Measurements from ENCODE around the gene NCAM2.

The NCAM2 gene

GRCh38 chr21:21030311-21030710 is 32.1 kb downstream of the NCAM2 start:
- DNase-seq (ENCODE audit: extremely low spot score), result no peak
- TF ChIP-seq, protein P1, sequence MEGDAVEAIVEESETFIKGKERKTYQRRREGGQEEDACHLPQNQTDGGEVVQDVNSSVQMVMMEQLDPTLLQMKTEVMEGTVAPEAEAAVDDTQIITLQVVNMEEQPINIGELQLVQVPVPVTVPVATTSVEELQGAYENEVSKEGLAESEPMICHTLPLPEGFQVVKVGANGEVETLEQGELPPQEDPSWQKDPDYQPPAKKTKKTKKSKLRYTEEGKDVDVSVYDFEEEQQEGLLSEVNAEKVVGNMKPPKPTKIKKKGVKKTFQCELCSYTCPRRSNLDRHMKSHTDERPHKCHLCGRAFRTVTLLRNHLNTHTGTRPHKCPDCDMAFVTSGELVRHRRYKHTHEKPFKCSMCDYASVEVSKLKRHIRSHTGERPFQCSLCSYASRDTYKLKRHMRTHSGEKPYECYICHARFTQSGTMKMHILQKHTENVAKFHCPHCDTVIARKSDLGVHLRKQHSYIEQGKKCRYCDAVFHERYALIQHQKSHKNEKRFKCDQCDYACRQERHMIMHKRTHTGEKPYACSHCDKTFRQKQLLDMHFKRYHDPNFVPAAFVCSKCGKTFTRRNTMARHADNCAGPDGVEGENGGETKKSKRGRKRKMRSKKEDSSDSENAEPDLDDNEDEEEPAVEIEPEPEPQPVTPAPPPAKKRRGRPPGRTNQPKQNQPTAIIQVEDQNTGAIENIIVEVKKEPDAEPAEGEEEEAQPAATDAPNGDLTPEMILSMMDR (IDR thresholded peaks at IDR 0.05; ENCODE audit: control extremely low read depth, extremely low read depth, low read depth, missing control alignments), result no peak
- POLR2A ChIA-PET, result interaction anchor here (0.6 kb wide), 1 partner anchor 312 kb away, joined by 5 read pairs; no protein-coding TSS in a partner anchor
- CTCF ChIA-PET, result no interaction called here

- TF ChIP-seq, protein P1 (IDR thresholded peaks at IDR 0.05; ENCODE audit: control extremely low read depth, extremely low read depth, low read depth, missing control alignments), result no peak
- ChIA-PET POLR2A (no interaction called here), CTCF (no interaction called here)
- no peak for DNase-seq (ENCODE audit: extremely low spot score)
These were observed 35.8 kb downstream of the NCAM2 start for GRCh38 chr21:21034036-21034435.

- TF ChIP-seq, protein P1 (IDR thresholded peaks at IDR 0.05; ENCODE audit: control extremely low read depth, extremely low read depth, low read depth, missing control alignments), result no peak
- ChIA-PET POLR2A (no interaction called here), CTCF (no interaction called here)
- no peak for DNase-seq (ENCODE audit: extremely low spot score)
These were observed 41.5 kb downstream of the NCAM2 start for GRCh38 chr21:21039624-21040170.

GRCh38 chr21:21045518-21045917 is 47.3 kb downstream of the NCAM2 start:
- POLR2A ChIA-PET, result no interaction called here
- DNase-seq (ENCODE audit: extremely low spot score), result no peak
- CTCF ChIA-PET, result no interaction called here
- TF ChIP-seq, protein P1 (IDR thresholded peaks at IDR 0.05; ENCODE audit: control extremely low read depth, extremely low read depth, low read depth, missing control alignments), result no peak

- ChIA-PET CTCF (no interaction called here), POLR2A (no interaction called here)
- no peak for DNase-seq (ENCODE audit: extremely low spot score)
- TF ChIP-seq, protein P1 (IDR thresholded peaks at IDR 0.05; ENCODE audit: control extremely low read depth, extremely low read depth, low read depth, missing control alignments), result no peak
These were observed 47.9 kb downstream of the NCAM2 start for GRCh38 chr21:21046063-21046462.

DNA sequence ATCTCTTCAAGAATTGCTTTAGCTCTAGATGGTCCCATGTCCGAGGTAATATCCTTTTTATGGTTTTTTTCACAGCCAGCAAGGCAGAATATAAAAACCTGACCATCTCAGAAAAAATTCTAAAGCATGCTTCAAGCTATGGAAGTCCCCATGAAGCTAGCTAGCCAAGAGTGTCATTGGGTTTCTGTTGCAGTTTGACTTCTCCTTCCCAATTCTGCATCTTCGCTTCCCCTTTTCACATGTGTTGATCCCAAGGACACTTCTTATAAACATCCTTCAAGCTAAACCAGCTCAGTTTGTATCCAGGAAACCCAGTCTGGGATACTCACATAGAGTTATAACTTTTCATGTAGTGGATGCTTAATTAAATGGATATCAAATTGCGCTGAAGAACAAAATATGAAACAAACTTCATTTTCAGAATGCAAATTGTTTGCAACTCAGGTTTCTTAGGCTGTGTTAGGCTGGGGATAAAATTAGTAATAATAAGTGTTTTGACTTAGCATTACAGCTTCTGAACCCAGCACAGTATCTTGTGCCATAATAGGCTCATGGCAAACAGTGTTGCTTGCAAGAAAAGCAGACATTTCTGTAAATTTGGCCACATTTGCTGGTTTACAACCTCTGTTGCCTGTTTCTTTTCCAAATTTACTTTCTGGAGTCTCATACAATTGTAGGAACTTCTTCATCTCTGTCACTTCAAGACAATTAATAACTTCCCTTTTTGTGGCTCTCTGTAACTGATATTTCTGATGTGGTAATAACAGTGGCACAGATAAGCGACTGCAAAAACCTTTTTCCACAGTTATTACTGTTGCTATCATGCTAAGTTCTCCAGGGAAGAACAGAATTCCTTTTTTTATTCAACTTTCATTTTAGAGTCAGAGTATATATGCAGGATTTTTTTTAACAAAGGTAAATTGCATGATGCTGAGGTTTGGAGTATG is 53.2 kb downstream of the NCAM2 start:
- ChIA-PET CTCF (no interaction called here), POLR2A (no interaction called here)
- TF ChIP-seq, protein P1 (IDR thresholded peaks at IDR 0.05; ENCODE audit: control extremely low read depth, extremely low read depth, low read depth, missing control alignments), result no peak

More for the DNA sequence above, 53.2 kb downstream of the NCAM2 start:
- DNase-seq (ENCODE audit: extremely low spot score), result no peak

All from GM10248 (cell line).